Fibroblast of lung (primary cell): Measurements from ENCODE around the gene AIFM3.

Experiments
- EZH2 ChIP-seq: IDR thresholded peaks from 2 replicates; pipeline ENCODE4 v1.5.1; 2012; ENCODE audit warnings: low read length, control low read depth, mild to moderate bottlenecking; ENCODE audit errors: missing control alignments
- TF ChIP-seq, protein P1 (sequence below), 2 donors: IDR thresholded peaks in 1 of 2; conservative IDR thresholded peaks in 1 of 2; 1 replicate in 1 of 2; 2 replicates in 1 of 2; pipeline ENCODE4 v1.5.1; 2011 to 2012; ENCODE audit warnings: low read length in 2 of 2, control low read depth in 1 of 2, inconsistent platforms in 1 of 2, low read depth in 1 of 2, mild to moderate bottlenecking in 1 of 2

DNA sequence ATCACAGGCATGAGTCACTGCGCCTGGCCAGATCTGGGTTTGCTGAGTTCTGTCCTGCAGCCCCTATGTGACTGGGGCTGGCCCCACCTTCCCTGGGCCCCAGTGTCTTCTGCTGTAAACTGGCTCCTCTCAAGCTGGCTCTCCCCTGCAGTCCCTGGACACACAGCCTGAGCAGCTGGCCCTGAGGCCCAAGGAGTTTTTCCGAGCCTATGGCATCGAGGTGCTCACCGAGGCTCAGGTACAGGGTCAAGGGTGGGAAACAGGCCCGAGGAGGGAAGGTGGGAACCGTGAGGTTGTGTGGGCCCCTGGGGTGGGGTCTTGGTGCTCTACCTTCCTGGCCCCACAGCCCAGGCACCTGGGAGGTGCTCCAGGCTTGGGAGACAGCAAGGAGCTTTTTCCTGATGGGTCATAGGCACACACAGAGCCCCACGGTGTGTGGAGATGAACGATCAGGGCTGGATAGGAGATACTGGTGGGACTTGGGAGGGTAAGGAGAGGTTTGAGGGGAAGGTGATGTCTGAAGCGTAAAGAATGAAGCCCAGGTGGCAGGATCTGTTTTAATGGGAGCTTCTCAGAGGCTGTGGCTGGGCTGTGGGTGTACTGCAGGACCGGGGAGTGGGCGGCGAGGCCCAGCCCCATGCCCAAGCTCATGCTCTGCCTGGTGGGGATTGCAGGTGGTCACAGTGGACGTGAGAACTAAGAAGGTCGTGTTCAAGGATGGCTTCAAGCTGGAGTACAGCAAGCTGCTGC, 8.7 kb downstream of the AIFM3 start:
- TF ChIP-seq, protein P1, sequence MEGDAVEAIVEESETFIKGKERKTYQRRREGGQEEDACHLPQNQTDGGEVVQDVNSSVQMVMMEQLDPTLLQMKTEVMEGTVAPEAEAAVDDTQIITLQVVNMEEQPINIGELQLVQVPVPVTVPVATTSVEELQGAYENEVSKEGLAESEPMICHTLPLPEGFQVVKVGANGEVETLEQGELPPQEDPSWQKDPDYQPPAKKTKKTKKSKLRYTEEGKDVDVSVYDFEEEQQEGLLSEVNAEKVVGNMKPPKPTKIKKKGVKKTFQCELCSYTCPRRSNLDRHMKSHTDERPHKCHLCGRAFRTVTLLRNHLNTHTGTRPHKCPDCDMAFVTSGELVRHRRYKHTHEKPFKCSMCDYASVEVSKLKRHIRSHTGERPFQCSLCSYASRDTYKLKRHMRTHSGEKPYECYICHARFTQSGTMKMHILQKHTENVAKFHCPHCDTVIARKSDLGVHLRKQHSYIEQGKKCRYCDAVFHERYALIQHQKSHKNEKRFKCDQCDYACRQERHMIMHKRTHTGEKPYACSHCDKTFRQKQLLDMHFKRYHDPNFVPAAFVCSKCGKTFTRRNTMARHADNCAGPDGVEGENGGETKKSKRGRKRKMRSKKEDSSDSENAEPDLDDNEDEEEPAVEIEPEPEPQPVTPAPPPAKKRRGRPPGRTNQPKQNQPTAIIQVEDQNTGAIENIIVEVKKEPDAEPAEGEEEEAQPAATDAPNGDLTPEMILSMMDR (conservative IDR thresholded peaks at IDR 0.05 in 1 of 2, IDR thresholded peaks at IDR 0.05 in 1 of 2; ENCODE audit: low read depth in 1 of 2, low read length in 2 of 2): no peak
- TF ChIP-seq EZH2: no peak
